Panc1 (cell line): ENCODE results near the gene GRIK3.

Source experiments
- CTCF ChIP-seq: fragments of 450-650 bp; IDR thresholded peaks from 2 replicates; pipeline ENCODE4 v1.5.1; 2017; ENCODE audit warnings: mild to moderate bottlenecking
- REST ChIP-seq, 2 experiments: IDR thresholded peaks; 2 replicates each; pipeline ENCODE4 v1.6.1; 2011 to 2012; ENCODE audit warnings: low read depth in 2 of 2, control low read depth in 1 of 2, low read length in 1 of 2, mild to moderate bottlenecking in 1 of 2, moderate library complexity in 1 of 2; ENCODE audit not compliant: insufficient read depth in 1 of 2
- SIN3A ChIP-seq: IDR thresholded peaks from 2 replicates; pipeline ENCODE4 v1.6.1; 2012; ENCODE audit warnings: low read depth, mild to moderate bottlenecking, low read length, moderate library complexity, borderline replicate concordance; ENCODE audit not compliant: insufficient read depth

GRCh38 chr1:36782785-36783184 lies 251.5 kb downstream of the GRIK3 start:
- TF ChIP-seq CTCF (no peak), SIN3A (no peak), REST (IDR thresholded peaks at IDR 0.05; ENCODE audit: insufficient read depth in 1 of 2, low read depth in 2 of 2, low read length in 1 of 2) (no peak)
